Stimulated activated naive CD4-positive, alpha-beta T cell treated with Interleukin-2 at 50 U/mL for 16 hours (primary cell): ENCODE measurements around the gene BMI1.

ENCODE experiments used
- DNase-seq: peaks from one replicate; lab custom pipeline; 2025; lab: John Stamatoyannopoulos, UW

Gene BMI1

DNA sequence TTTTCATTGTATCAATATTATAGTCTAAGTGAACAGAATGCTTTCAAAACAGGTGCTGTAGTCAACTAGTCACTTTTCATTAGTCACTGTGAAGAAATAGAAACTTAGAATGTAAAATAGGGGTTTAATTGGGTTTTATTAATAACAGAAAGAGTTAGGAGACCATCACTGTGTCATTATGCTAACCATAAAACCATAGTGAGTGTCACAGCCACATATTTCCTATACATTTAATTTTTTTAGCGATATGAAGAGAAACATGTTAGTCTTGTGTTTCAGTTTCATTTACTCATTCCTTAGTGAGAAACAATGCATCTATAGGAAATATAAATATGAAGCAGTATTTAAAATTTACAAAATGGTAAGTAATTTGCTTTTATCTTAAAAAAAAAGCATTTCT, 46.6 kb downstream of the BMI1 start:
- no peak for DNase-seq

DNA sequence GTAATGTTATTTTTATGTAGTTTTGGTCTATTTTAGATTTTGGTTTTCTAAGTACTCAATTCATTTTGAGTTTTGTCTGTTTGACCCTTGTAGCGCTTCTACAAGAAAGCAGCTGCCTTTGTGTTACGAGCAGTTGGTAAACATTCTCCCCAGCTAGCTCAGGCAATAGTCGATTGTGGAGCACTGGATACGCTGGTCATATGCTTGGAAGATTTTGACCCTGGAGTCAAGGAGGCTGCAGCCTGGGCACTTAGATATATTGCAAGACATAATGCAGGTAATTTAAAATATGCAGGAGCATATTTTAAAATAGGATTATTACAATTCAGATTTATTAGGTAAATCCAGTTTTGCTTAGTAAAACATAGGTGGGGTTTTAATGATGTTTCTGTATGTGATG, 47.5 kb downstream of the BMI1 start:
- no peak for DNase-seq

DNA sequence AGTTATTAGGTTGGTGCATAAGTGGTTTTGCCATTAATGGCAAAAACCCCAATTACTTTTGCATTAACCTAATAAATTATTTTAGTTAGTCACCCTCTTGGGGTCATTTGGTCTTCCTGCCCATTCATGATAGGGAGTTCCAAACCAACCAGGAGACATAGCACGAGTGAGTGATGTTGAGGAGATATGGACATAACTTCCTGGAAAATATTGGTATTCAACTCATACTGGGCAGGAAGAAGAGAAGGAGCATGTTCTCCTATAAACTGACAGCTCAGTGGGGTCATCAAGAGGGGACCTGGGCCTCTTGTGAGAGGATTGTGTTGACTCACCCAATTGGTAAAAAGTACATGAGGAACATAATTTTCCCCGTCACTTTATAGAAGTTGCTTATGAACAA, 48.1 kb downstream of the BMI1 start:
- DNase-seq = no peak

- DNase-seq = no peak
Observed at GRCh38 chr10:22369434-22370072, 48.7 kb downstream of the BMI1 start.

GRCh38 chr10:22370320-22370719, 49.4 kb downstream of the BMI1 start:
- DNase-seq = no peak

DNA sequence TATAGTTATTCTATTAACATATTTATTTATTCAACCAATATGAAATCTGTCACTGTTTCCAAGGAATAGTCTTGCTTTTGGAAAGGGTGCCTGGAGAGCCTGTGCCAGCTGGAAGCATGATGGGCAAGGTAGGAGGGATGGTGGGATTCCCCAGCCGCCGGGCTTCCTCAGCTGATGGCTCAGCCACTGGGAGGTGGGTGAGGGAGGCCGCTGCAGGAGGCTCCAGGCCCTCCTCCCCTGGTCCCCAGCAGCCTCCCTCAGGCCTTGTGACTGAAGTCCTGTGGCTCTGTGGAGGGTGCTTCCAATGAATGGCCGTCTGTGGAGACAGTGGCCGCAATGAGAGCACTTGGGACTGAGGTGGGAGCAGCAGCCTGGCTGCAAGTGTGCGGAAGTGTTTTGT, 51.4 kb downstream of the BMI1 start:
- DNase-seq = no peak

DNA sequence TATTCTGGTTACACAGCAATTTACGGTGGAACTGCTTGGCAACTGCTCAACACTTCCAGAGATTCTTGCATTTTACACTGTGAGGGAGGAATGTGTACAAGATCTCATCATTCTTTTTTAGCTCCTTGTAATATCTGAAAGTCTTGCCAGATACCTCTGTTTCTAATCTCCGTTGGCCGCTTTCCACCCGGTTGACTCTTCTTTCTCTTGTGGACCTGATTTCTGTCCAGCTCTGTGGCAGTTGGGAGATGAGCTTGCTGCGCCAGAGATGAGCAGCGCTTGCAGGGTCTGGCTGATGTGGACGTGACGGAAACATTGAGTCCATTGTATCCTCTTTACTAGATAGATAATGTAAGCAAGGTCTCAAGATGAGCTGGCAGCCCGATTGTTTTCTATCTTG, 52.0 kb downstream of the BMI1 start:
- no peak for DNase-seq

GRCh38 chr10:22374489-22375126, 53.7 kb downstream of the BMI1 start:
- DNase-seq = no peak

DNA sequence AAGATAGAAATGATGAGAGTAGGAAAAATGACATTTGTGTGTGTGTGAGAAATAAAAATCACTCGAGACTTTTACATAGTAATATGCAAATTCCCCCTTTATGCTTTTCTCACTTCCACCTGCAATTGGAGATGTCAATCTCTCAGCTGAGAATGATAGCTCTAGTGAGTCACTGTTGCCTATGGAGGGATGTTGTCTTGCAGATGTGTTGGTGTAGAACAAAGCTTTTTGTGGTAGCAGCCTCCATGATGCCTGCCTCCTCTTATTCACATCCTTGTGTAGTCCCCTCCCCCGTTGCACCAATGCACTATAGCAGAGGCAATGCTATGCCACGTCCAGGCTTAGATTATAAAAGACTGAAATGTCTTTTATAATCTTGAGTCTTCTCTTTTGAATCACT, 58.2 kb downstream of the BMI1 start:
- DNase-seq = peak; percentile 45
